ENCODE results near the gene TRIM32. TPM values are rescaled to one million over a fixed set of nuclear protein-coding genes. Genes with fewer than 3 reads are reported as not detected.

Gene TRIM32
- total and polyA plus RNA-seq, 2 donors (not counting 1 experiment from before 2014, with no cell fraction given): 3.6 to 14.1 TPM

- no peaks in the 10 kb centered on the region for H3K4me1 Mint-ChIP-seq
- no peak overlapping the region for H3K27ac Mint-ChIP-seq
- Histone ChIP-seq H3K36me3 (replicated peaks in 1 of 2; ENCODE audit: control extremely low read depth in 1 of 2, control insufficient read depth in 1 of 2, extremely low read depth in 1 of 2, insufficient read depth in 2 of 2, low read length in 1 of 2) (no peaks in the 10 kb centered on the region), H2AFZ (ENCODE audit: insufficient read depth, low read depth, low read length, poor library complexity, severe bottlenecking) (no peak overlapping the region), H3K4me2 (replicated peaks; ENCODE audit: low read depth, low read length, poor library complexity, severe bottlenecking) (no peak overlapping the region), H3K4me3 (ENCODE audit: control extremely low read depth in 1 of 5, extremely low read depth in 1 of 5, insufficient read depth in 1 of 5, low read depth in 2 of 5, low read length in 4 of 5) (no peak overlapping the region), H3K4me1 (ENCODE audit: control insufficient read depth in 2 of 2, insufficient read depth in 2 of 2, low read length in 2 of 2) (no peaks in the 10 kb centered on the region), H3K9ac (ENCODE audit: low read length) (no peak overlapping the region), H3K79me2 (ENCODE audit: control insufficient read depth, insufficient read depth, low read length) (no peaks in the 10 kb centered on the region), H4K20me1 (ENCODE audit: control insufficient read depth, insufficient read depth, low read length, poor library complexity, severe bottlenecking) (no peaks in the 10 kb centered on the region), H3K9me3 (ENCODE audit: control extremely low read depth in 1 of 3, control insufficient read depth in 2 of 3, insufficient read depth in 1 of 3, low read length in 2 of 3) (no peaks in the 10 kb centered on the region), H3K27me3 (replicated peaks in 1 of 4; ENCODE audit: control extremely low read depth in 1 of 4, control insufficient read depth in 3 of 4, insufficient read depth in 4 of 4, low read length in 3 of 4) (no peaks in the 10 kb centered on the region), H3K27ac (ENCODE audit: low read length in 2 of 2) (no peak overlapping the region)
- H3K9me3 Mint-ChIP-seq (ENCODE audit: insufficient read depth): no peaks in the 10 kb centered on the region
- ATAC-seq (ENCODE audit: low read depth) (no peak), DNase-seq (no peak)
- 100% methylated on average over 1 of the region's 2 CpGs for WGBS (ENCODE audit: insufficient coverage)
- POLR2A ChIA-PET: no interaction called here
- intact Hi-C loops (cut with micrococcal nuclease): no loop called here
- CTCF ChIA-PET: no interaction called here
- TF ChIP-seq CTCF (IDR thresholded peaks at IDR 0.05) (no peak), EZH2 (IDR thresholded peaks at IDR 0.05; ENCODE audit: borderline replicate concordance, insufficient read depth, low read depth, low read length, poor library complexity, severe bottlenecking) (no peak)
- no peaks in the 10 kb centered on the region for H3K27me3 Mint-ChIP-seq
- H3K4me3 Mint-ChIP-seq: no peak overlapping the region
These were observed 30.1 kb upstream of the TRIM32 start for GRCh38 chr9:116656977-116657376.

- H3K4me1 Mint-ChIP-seq: no peaks in the 10 kb centered on the region
- ATAC-seq (ENCODE audit: low read depth): no peak
These were observed 28.8 kb upstream of the TRIM32 start for GRCh38 chr9:116658265-116658664.

More at GRCh38 chr9:116658265-116658664, 28.8 kb upstream of the TRIM32 start:
- POLR2A ChIA-PET: no interaction called here
- no peaks in the 10 kb centered on the region for H3K9me3 ChIP-seq (ENCODE audit: control extremely low read depth in 1 of 3, control insufficient read depth in 2 of 3, insufficient read depth in 1 of 3, low read length in 2 of 3)
- no peaks in the 10 kb centered on the region for H3K36me3 ChIP-seq (replicated peaks in 1 of 2; ENCODE audit: control extremely low read depth in 1 of 2, control insufficient read depth in 1 of 2, extremely low read depth in 1 of 2, insufficient read depth in 2 of 2, low read length in 1 of 2)
- H3K4me2 ChIP-seq (replicated peaks; ENCODE audit: low read depth, low read length, poor library complexity, severe bottlenecking): no peak overlapping the region
- no peak overlapping the region for H3K9ac ChIP-seq (ENCODE audit: low read length)
- H3K9me3 Mint-ChIP-seq (ENCODE audit: insufficient read depth): no peaks in the 10 kb centered on the region
- H3K27ac ChIP-seq (ENCODE audit: low read length in 2 of 2): no peak overlapping the region
- CTCF ChIA-PET: no interaction called here
- H3K4me1 ChIP-seq (ENCODE audit: control insufficient read depth in 2 of 2, insufficient read depth in 2 of 2, low read length in 2 of 2): no peaks in the 10 kb centered on the region
- no peaks in the 10 kb centered on the region for H4K20me1 ChIP-seq (ENCODE audit: control insufficient read depth, insufficient read depth, low read length, poor library complexity, severe bottlenecking)
- no peaks in the 10 kb centered on the region for H3K79me2 ChIP-seq (ENCODE audit: control insufficient read depth, insufficient read depth, low read length)
- H3K27ac Mint-ChIP-seq: no peak overlapping the region
- intact Hi-C loops (cut with micrococcal nuclease): no loop called here
- H3K27me3 ChIP-seq (replicated peaks in 1 of 4; ENCODE audit: control extremely low read depth in 1 of 4, control insufficient read depth in 3 of 4, insufficient read depth in 4 of 4, low read length in 3 of 4): no peaks in the 10 kb centered on the region
- H2AFZ ChIP-seq (ENCODE audit: insufficient read depth, low read depth, low read length, poor library complexity, severe bottlenecking): no peak overlapping the region
- WGBS (ENCODE audit: insufficient coverage): no CpG with 5 or more reads among the region's 2 CpGs
- H3K4me3 ChIP-seq (ENCODE audit: control extremely low read depth in 1 of 5, extremely low read depth in 1 of 5, insufficient read depth in 1 of 5, low read depth in 2 of 5, low read length in 4 of 5): no peak overlapping the region
- DNase-seq: no peak
- no peak for TF ChIP-seq CTCF (IDR thresholded peaks at IDR 0.05)
- no peak for TF ChIP-seq EZH2 (IDR thresholded peaks at IDR 0.05; ENCODE audit: borderline replicate concordance, insufficient read depth, low read depth, low read length, poor library complexity, severe bottlenecking)
- no peak overlapping the region for H3K4me3 Mint-ChIP-seq
- H3K27me3 Mint-ChIP-seq: no peaks in the 10 kb centered on the region
